HG02763 (cell line): ENCODE data around the gene TBC1D17.

Experiments used
- ATAC-seq: cut with Tn5 transposase; IDR thresholded peaks from one replicate; pipeline ENCODE4 v1.9.1; 2021; ENCODE audit warnings: mild to moderate bottlenecking, moderate library complexity; ENCODE audit not compliant: unreplicated experiment

The TBC1D17 gene

DNA sequence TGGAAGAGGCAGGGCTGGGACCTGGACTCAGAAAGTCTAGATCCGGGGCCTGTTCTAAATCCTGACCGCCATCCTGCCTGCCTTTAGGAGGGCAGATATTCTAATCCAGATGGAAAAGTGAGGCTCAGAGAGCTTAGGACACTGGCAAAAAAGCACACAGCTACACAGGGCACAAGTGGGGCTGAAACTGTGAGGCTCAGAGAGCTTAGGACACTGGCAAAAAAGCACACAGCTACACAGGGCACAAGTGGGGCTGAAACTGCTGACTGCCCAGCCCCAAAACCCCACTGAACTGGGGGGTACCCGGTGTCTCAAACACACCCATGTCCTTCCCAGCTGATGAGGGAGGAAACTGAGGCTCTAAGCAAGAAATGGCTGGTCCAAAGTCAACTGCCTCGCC is 2.3 kb upstream of the TBC1D17 start:
- ATAC-seq = no peak

DNA sequence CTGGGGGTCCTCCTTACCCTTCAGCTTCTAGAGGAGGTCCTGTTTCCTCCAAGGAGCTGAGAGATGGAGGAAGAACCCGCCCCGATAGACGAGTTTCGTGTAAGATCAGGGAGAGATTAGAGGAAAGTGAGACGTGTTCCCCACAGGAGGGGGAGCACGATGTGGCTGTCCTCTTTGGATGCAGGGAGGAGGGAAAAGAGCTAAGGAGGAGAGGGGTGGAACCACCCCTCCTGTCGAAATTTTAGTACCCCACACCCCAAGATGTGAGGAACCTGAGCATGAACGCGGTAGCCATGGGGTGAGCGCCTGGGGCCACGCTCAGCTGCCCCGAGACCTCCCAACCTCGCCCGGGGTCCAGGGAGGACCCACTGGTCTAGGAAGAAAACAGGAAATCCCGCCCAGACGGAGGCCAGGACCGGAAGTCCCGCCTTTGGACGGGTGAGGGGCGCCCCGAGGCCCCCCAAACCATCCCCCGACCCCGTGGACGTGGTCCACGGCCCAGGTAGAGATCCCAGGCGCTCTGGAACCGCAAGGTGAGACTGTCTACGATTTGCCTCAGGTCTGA is 1.6 kb upstream of the TBC1D17 start:
- no peak for ATAC-seq

DNA sequence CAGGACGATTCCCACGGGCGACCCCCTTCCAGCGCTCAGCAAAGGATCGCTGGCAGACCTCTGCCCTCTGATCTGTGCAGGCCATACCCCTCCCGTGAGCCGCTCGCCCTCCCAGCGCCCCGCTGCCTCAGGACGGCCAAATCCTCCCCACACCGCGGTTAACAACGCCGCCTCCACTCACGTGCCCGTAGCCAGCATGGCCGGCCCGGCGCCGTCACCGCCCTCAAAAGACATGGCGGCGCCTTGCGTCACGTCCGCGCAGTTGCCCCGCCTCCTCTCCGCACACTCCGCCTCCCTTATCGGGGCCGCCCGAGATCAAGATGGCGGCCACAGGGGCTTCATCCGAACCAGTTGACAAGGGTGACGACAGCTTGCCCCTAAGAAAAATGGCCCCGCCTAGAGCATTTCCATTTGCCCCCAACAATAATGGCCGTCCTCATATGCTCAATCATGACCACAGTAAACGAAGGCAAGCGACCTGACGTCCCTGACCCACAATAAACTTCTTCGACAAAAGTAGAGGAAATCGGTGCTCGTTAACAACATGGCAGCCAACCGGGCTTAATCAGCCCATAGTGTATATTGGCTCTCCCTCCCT is 981 bp upstream of the TBC1D17 start:
- peak; percentile 42 for ATAC-seq

DNA sequence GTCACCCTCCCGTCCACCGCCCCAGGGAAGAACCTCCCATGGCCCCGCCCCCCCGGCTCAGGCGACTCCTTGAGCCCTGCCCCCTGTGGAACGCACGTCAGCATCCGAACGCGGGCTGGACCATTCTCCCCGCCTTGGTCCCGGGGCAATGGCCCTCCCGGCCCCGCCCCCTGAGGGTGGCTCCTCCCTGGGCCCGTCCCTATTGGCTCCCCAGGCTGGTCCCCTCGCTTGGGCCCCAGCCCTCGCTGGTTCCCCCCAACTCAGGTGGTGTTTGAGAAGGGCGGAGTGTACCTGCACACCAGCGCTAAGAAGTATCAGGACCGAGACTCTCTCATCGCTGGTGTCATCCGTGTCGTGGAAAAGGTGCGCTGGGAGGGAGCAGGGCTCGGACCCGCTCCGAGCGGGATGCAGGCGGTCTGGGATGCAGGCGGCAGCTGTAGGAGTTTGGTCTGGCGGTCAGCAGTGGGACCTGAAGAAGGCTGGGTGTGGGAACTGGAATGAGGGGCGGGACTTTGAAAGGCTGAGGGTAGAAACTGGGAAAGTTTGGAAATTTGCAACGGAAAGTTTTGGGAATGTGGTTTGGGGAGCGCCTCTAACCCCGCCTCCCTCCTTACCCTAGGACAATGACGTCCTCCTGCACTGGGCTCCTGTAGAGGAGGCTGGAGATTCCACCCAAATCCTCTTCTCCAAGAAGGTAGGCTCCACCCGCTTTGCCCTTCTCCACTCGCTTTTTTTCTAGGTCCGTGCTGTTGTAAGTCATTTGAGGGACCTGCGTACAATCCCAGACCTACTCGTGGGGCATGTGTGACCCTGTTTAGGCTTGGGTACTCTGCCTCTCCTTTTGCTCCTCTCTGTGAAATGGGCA is 609 bp downstream of the TBC1D17 start:
- peak; percentile 52 for ATAC-seq

DNA sequence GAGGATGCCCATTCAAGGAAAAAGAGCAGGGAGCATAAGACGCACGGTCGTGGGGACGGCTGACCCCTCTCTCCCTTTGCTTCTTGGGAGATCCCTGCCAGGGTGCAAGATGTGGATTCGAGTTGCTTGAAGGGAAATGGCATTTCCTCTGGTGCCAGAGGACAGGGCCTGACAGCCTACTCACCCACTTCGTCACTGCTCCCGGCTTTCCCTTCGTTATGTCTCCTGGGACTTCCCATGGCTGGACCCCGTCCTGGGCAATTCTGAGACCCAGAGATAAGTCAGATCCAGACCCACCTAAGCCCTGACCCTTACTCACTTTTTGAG is 1.2 kb downstream of the TBC1D17 start:
- no peak for ATAC-seq

DNA sequence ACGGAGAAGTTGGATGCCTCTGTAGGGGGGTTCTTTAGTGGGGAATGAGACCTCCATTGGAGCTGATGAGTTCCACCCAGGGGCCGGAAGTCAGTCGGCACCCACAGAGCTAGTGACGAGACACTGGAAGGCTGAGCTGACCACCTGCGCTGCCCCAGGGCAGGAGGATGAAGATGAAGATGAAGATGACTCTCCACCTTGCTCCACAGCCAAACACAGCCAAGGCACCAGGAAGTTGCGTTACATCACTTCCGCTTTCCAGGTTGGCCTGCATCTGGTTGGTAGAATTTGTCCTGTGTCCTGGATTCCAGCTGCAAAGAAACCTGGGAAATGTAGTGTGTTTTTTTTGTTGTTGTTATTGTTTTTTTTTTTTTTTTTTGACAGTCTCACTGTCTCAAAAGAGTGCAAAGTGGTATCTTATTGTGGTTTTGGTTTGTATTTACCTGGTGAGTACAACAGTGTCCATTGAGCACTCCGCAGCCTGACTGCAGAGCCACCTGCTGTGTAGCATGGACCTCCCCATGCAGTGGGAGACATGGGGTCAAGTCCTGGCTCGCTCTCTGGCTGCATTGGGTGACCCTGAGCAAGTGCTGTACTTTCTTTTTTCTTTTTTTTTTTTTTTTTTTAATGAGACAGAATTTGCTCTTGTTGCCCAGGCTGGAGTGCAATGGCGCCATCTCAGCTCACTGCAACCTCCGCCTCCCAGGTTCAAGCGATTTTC is 1.9 kb downstream of the TBC1D17 start:
- ATAC-seq = no peak

DNA sequence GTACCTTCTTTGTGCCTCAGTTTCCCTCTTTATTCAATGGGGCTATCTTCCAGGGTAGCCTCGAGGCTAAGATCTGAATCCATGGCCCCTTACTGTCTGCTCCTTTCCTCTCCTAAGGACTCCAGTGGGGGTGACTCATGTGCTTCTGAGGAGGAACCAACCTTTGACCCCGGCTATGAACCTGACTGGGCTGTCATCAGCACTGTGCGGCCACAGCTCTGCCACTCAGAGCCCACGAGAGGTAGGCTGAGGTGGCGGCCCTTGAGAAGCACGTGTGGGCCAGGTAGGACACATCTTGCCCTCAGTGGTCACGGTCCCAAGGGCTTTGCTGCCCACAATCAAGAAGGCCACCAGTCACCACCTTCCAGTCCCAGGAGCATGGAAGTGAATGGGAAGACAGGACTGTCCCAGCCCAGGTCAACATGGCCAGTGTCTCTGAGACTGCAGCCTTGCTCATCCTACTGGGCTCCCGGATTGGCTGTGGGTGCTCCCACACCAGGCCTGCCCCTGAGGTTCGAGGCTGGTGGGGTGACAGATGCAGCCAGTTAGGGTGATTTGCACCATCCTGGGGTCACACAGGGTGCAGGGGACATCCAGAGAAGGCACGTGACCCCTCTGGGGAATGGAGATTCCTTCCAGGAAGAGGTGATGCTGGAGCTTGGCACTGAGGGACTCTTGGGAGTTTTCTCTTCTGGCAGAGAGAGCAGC is 2.8 kb downstream of the TBC1D17 start:
- ATAC-seq = no peak

DNA sequence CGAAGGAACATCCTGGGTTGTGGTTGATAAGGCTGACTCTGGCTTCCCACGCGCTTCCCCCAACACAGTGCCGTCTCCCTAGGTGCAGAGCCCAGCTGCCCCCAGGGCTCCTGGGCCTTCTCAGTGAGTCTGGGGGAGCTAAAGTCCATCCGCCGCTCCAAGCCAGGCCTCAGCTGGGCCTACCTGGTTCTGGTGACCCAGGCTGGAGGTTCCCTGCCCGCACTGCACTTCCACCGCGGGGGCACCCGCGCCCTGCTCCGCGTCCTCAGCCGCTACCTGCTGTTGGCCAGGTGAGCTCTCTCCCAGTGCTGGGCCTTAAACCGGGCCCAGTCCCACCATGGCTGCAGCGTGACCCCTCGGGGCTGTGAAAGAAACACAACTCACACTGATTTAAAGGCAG is 3.7 kb downstream of the TBC1D17 start:
- no peak for ATAC-seq

DNA sequence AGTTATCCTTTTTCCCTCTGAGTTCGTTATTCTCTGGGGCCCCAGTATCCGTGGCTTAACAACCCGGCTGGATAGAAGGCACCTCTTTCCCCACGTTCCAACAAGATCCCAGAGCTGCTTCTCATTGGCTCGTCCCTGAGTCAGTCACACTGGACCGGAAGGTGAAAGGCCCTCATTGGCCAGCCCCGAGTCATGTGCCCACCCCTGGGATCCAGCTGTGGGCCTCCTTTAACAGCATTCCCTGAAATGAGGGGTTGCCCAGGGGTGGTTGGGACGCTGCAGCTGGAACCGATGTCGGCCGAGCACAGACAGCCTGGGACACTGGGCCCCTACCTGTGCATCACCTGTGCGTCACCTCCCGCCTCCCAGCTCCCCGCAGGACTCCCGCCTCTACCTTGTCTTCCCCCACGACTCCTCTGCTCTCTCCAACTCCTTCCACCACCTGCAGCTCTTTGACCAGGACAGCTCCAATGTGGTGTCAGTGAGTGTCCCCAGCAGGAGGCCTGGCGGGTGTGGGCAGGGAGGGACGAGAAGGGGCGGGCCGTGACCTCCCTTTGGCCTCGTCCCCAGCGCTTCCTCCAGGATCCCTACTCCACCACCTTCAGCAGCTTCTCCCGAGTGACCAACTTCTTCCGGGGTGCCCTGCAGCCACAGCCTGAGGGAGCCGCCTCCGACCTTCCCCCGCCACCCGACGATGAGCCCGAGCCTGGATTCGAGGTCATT is 4.3 kb downstream of the TBC1D17 start:
- ATAC-seq = no peak

DNA sequence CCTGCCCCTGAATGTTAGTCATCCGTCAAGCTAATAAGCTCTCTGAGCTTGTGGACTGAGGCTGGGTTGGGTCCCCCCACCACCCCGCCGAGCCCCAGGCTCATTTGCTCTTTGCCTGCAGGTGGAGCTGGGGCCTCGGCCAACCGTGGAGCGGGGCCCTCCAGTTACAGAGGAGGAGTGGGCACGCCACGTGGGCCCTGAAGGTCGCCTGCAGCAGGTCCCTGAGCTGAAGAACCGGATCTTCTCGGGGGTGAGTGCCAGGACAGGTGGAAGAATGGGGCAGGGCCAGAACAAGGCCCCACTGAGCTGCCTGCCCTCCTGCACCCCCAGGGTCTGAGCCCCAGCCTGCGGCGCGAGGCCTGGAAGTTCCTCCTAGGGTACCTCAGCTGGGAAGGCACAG is 5.1 kb downstream of the TBC1D17 start:
- no peak for ATAC-seq

DNA sequence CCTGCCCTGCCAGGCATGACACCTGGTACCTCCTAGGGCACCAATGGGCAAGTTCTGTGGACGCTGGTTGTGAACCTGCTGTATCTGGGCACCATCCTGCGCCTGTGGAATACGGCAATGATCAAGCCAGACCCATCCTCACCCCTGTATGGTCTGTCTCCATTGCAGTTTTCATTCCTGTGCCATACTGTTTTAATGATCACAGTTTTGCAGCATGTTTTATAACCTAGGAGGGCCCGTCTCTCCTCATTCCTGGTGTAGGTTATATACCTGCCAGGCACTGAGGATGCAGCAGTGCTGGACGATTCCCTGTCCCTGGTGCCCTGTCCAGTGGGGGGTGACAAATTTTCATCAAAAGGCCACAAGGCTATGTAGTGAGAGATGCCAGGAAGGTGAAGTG is 5.6 kb downstream of the TBC1D17 start:
- ATAC-seq = no peak

DNA sequence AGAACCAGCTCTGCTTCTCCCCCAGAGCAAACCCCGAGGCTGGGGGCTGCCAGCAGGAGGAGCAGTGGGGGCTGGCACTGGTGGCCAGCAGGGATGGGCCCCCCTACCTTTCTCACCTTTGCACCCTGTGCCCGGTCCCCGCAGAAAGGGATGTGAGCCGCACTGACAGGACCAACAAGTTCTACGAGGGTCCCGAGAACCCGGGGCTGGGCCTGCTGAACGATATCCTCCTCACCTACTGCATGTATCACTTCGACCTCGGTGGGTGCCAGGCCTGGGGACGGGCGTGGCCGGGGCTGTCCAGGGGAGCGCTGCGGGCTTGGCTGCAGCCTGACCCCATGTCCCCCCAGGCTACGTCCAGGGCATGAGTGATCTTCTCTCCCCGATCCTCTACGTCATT is 6.6 kb downstream of the TBC1D17 start:
- ATAC-seq = no peak

DNA sequence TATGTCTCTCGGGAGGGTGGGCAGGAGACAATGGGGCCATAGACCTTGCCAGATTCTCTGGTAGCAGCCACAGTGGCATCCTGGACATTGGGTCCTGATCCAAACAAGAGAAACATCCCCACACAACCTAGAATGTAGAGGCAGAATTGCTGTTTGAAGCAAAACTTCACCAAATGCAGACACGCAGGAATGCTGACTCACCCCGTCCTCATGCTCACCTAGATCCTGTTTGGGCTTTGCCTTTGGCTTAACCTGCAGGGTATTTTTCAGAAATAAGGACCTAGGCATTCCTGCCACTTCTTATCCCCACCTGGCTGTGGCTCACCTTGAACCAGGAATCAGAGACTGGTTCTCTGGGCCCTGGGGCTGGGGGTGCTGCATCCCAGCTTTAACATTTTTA is 7.3 kb downstream of the TBC1D17 start:
- ATAC-seq = no peak

DNA sequence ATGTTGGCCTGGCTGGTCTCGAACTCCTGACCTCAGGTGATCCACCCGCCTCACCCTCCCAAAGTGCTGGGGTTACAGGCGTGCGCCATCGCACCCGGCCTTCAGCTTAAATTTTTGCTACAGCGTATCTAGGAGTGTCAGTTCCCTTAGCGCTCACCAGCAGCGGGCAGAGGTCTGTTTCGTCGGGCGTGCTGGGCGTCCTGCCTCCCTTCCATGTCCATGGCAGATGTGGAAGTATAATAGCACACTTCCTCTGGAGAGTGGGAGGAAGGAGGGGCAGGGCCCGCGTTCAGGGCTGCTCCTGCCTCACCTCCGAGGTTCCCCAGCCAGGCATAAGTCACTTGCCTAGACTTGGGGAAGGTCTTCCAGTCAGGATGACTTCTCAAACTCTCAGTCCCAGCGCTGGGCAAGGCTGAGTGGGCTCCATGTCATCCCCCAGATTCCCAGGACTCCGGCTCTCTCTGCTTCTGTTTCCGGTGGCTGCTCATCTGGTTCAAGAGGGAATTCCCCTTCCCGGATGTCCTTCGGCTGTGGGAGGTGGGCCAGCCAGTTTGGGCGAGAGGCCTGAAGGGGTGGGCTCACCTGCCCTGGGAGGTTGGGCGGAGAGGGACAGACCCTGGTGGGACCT is 9.6 kb downstream of the TBC1D17 start:
- no peak for ATAC-seq

DNA sequence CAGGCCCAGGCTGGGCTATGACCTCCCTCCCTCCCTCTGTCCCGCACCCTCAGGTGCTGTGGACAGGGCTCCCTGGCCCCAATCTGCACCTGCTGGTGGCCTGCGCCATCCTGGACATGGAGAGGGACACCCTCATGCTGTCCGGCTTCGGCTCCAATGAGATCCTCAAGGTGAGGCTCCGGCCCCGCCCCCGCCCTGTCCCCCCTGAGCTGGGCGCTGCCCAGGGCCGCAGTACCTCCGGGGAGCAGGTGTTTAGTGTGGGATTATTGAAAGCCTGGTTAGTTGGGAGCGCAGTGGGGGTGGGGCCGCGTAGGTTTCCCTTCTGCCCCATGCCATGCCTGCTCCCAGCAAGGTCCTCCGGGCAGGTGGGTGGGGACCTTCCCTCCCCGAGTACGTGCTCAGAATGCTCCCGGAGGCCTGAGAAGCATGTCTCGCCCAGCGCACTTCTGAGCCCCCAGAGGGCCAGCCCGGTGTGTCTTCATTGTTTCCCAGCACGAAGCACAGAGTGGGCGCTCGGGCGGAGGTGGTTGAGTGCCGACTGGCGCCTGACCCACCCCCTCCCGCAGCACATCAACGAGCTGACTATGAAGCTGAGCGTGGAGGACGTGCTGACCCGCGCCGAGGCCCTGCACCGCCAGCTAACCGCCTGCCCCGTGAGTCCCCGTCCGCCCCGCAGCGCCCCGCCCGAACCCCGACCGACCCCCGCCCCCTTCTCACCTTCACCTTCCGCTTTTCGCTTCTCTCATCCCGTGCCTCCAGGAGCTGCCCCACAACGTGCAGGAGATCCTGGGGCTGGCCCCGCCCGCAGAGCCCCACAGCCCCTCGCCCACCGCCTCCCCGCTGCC is 10.4 kb downstream of the TBC1D17 start:
- no peak for ATAC-seq

DNA sequence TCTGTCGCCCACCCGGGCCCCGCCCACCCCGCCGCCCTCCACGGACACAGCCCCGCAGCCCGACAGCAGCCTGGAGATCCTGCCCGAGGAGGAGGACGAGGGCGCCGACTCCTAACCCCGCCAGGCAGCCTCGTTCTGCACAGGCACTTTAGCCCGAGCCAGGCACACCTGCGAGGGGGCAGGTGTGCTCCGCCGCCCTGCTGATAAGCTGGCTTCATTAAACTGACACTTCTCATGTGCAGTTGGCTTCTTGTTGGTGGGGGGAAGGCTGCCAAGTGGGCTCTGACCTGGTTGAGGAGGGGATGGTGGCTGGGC is 11.0 kb downstream of the TBC1D17 start:
- ATAC-seq = no peak

DNA sequence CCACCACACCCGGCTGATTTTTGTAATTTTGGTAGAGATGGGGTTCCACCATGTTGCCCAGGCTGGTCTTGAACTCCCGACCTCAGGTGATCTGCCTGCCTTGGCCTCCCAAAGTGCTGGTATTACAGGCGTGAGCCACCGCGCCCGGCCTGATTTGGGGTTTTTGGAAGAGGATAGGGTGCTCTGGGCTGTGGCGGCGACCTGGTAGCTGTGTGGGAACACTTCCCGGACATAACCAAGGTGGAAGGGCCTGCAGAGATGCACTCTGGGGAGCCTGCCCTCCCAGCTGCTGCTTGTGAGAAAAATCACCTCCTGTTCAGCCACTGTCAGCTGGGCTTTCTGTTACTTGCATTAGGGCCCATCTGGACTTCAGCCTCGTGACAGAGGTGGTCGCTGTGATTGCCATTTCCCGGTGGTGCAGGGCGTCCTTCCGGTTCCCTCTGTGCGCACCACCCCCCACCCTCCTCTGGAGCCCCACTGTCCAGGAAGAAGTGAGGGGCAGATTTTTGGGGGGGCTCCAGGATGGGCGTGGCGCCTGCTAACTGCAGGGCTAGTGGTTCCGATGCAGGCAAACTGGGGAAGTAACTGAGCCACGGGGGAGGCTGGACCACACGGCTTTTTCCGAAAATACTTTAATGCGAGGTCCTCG is 11.7 kb downstream of the TBC1D17 start:
- ATAC-seq = no peak

DNA sequence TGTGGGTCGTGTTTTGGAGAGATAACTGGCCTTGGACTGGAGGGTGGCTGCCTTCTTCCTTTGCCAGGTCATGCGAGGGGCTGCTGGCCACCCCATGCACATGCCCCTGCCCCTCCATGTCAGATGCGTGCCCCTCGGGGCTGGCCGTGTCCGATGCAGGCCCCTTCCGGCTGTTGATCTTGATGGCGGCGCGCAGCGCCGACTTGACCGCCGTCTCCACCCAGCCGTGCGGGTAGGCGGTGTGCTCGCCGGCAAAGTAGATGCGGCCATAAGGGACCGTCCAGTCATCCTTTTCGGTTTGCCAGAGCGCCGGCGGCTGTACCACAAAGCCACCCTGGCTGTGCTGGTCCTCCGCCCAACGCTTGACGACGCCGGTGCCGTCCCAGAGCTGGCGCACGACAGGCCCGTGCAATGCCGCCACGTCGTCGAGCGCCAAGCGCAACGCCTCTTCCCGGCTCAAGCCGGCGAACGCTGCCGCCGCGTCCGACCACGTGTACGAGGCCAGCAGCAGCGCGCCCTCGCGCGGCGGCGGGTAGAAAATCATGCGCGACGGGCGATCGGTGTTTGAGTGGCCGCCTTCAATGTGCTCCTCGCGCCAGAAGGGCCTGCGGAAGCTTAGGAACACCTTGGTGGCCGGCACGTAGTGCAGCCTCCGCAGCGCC is 12.3 kb downstream of the TBC1D17 start:
- ATAC-seq = no peak
